Measurements from ENCODE around the gene IL1F10.

The IL1F10 gene

GRCh38 chr2:113123726-113124125, 56.0 kb downstream of the IL1F10 start:
- no peak overlapping the region for H3K4me3 ChIP-seq (ENCODE audit: low read length)
- TF ChIP-seq CTCF (conservative IDR thresholded peaks at IDR 0.05; ENCODE audit: low read depth, low read length): no peak
- no peak for DNase-seq (ENCODE audit: low read depth)

GRCh38 chr2:113124181-113124961, 56.6 kb downstream of the IL1F10 start:
- no peak overlapping the region for H3K4me3 ChIP-seq (ENCODE audit: low read length)
- peak; percentile 3 for DNase-seq (ENCODE audit: low read depth)

More at GRCh38 chr2:113124181-113124961, 56.6 kb downstream of the IL1F10 start:
- no peak for TF ChIP-seq CTCF (conservative IDR thresholded peaks at IDR 0.05; ENCODE audit: low read depth, low read length)

All from retinal pigment epithelial cell (primary cell).